ENCODE data around the gene SLC44A3. TPM values are rescaled to one million over a fixed set of nuclear protein-coding genes. Genes with fewer than 3 reads are reported as not detected.

Gene SLC44A3
- total RNA-seq, 3 donors from 2014 or later: 2.1 to 12.6 (median 10.5) TPM

- peak overlapping the region; percentile 64 to 96 (median 94) for H3K4me3 ChIP-seq
- no peak for TF ChIP-seq POLR2A (IDR thresholded peaks at IDR 0.05)
- no peak for TF ChIP-seq CTCF (IDR thresholded peaks at IDR 0.05)
- TF ChIP-seq POLR2AphosphoS5 (IDR thresholded peaks at IDR 0.05): no peak
Observed at GRCh38 chr1:94925004-94925403, 104.8 kb downstream of the SLC44A3 start.

GRCh38 chr1:94925561-94926125 is 105.5 kb downstream of the SLC44A3 start:
- TF ChIP-seq CTCF (IDR thresholded peaks at IDR 0.05): peak in 1 of 3 donors; percentile 60
- TF ChIP-seq POLR2A (IDR thresholded peaks at IDR 0.05): no peak
- peak; percentile 31 to 85 (median 60) for TF ChIP-seq POLR2AphosphoS5 (IDR thresholded peaks at IDR 0.05)
- H3K9me3 ChIP-seq: no peaks in the 10 kb centered on the region
- peak overlapping the region; percentile 64 to 96 (median 94) for H3K4me3 ChIP-seq
- peak; percentile 76 to 93 for DNase-seq (ENCODE audit: low spot score in 2 of 2)
- no peaks in the 10 kb centered on the region for H3K27me3 ChIP-seq
- intact Hi-C loops (cut with DNase I; ENCODE audit: low total_unique reads): loop anchor here (10.0 kb wide), 1 partner anchor 61 kb away; no protein-coding TSS in a partner anchor
- peaks cover 5 to 7% of the 10 kb centered on the region in 2 donors for H3K4me1 ChIP-seq
- H3K36me3 ChIP-seq: no peaks in the 10 kb centered on the region
- H3K27ac ChIP-seq: peak overlapping the region; percentile 96 to 99

More at GRCh38 chr1:94925004-94925403, 104.8 kb downstream of the SLC44A3 start:
- no peaks in the 10 kb centered on the region for H3K9me3 ChIP-seq
- DNase-seq (ENCODE audit: low spot score in 2 of 2): no peak
- no peaks in the 10 kb centered on the region for H3K36me3 ChIP-seq
- H3K27ac ChIP-seq: peak overlapping the region; percentile 96 to 99
- peaks cover 5 to 12% of the 10 kb centered on the region in 2 donors for H3K4me1 ChIP-seq
- intact Hi-C loops (cut with DNase I; ENCODE audit: low total_unique reads): loop anchor here (10.0 kb wide), 1 partner anchor 60 kb away; no protein-coding TSS in a partner anchor
- H3K27me3 ChIP-seq: no peaks in the 10 kb centered on the region

GRCh38 chr1:94926126-94926914 is 106.2 kb downstream of the SLC44A3 start:
- Histone ChIP-seq H3K4me3 (peak overlapping the region; percentile 64 to 96 (median 94)), H3K9me3 (no peaks in the 10 kb centered on the region), H3K4me1 (peaks cover 2 to 5% of the 10 kb centered on the region in 2 donors), H3K27me3 (no peaks in the 10 kb centered on the region), H3K36me3 (no peaks in the 10 kb centered on the region), H3K27ac (peak overlapping the region; percentile 96 to 99)
- peak; percentile 41 to 57 for DNase-seq (ENCODE audit: low spot score in 2 of 2)
- intact Hi-C loops (cut with DNase I; ENCODE audit: low total_unique reads): loop anchor here (10.0 kb wide), 1 partner anchor 62 kb away; no protein-coding TSS in a partner anchor
- TF ChIP-seq POLR2A (IDR thresholded peaks at IDR 0.05): no peak
- TF ChIP-seq CTCF (IDR thresholded peaks at IDR 0.05): peak in 1 of 3 donors; percentile 24
- no peak for TF ChIP-seq POLR2AphosphoS5 (IDR thresholded peaks at IDR 0.05)

- H3K9me3 ChIP-seq: no peaks in the 10 kb centered on the region
- no peaks in the 10 kb centered on the region for H3K36me3 ChIP-seq
- intact Hi-C loops (cut with DNase I; ENCODE audit: low total_unique reads): loop anchor here (10.0 kb wide), 1 partner anchor 62 kb away; no protein-coding TSS in a partner anchor
- no peaks in the 10 kb centered on the region for H3K27me3 ChIP-seq
- peaks cover 0 to 5% of the 10 kb centered on the region in 2 donors for H3K4me1 ChIP-seq
- peak; percentile 91 for TF ChIP-seq POLR2A (IDR thresholded peaks at IDR 0.05)
- TF ChIP-seq POLR2AphosphoS5 (IDR thresholded peaks at IDR 0.05): peak; percentile 88 to 97 (median 95)
- no peak for TF ChIP-seq CTCF (IDR thresholded peaks at IDR 0.05)
- peak within 1 kb of the TSS; percentile 96 to 99 for H3K27ac ChIP-seq
- peak; percentile 92 to 93 for DNase-seq (ENCODE audit: low spot score in 2 of 2)
- peak within 1 kb of the TSS; percentile 64 to 96 (median 94) for H3K4me3 ChIP-seq
Observed at GRCh38 chr1:94926915-94927404, 106.8 kb downstream of the SLC44A3 start, which contains the start of gene CNN3. CNN3 (minus strand) TSS chr1:94927110; CDS start chr1:94926894, 216 bp downstream.
